Smooth muscle cell (in vitro differentiated cells): ENCODE measurements around the gene BTRC. TPM values are rescaled to one million over a fixed set of nuclear protein-coding genes. Genes with fewer than 3 reads are reported as not detected.

ENCODE experiments used
- DNase-seq: peaks from one replicate; lab custom pipeline; 2025; ENCODE audit not compliant: unreplicated experiment; lab: John Stamatoyannopoulos, UW
- H2AFZ ChIP-seq: fragments of 200-600 bp; sonication (generic); 2 replicates; pipeline ENCODE4 v1.6.0; 2016; ENCODE audit warnings: antibody characterized with exemption, low read depth, mild to moderate bottlenecking
- H3F3A ChIP-seq: fragments of 200-600 bp; sonication (generic); 2 replicates; pipeline ENCODE4 v1.6.0; 2017; ENCODE audit warnings: antibody characterized with exemption, low read depth
- H3K27ac ChIP-seq: fragments of 200-600 bp; sonication (generic); 2 replicates; pipeline ENCODE4 v1.5.1; 2016; ENCODE audit warnings: low read depth, mild to moderate bottlenecking
- H3K27me3 ChIP-seq: fragments of 200-600 bp; sonication (generic); 2 replicates; pipeline ENCODE4 v1.6.1; 2016; ENCODE audit warnings: low read depth, mild to moderate bottlenecking
- H3K36me3 ChIP-seq: fragments of 200-600 bp; sonication (generic); 2 replicates; pipeline ENCODE4 v1.5.1; 2016; ENCODE audit warnings: low read depth
- H3K4me1 ChIP-seq: fragments of 200-600 bp; sonication (generic); 2 replicates; pipeline ENCODE4 v1.5.1; 2016; ENCODE audit warnings: low read depth
- H3K4me2 ChIP-seq: fragments of 200-600 bp; sonication (generic); 2 replicates; pipeline ENCODE4 v1.6.0; 2016; ENCODE audit warnings: mild to moderate bottlenecking
- H3K4me3 ChIP-seq: fragments of 200-600 bp; sonication (generic); 2 replicates; pipeline ENCODE4 v1.5.1; 2016; ENCODE audit warnings: mild to moderate bottlenecking
- H3K79me2 ChIP-seq: fragments of 200-600 bp; sonication (generic); 2 replicates; pipeline ENCODE4 v1.6.0; 2016; ENCODE audit warnings: low read depth, mild to moderate bottlenecking
- H3K9ac ChIP-seq: fragments of 200-600 bp; sonication (generic); 2 replicates; pipeline ENCODE4 v1.6.0; 2016; ENCODE audit warnings: low read depth
- H3K9me3 ChIP-seq: fragments of 200-600 bp; sonication (generic); replicated peaks from 2 replicates; pipeline ENCODE4 v1.5.1; 2016; ENCODE audit warnings: low read depth
- H4K20me1 ChIP-seq: fragments of 200-600 bp; sonication (generic); 2 replicates; pipeline ENCODE4 v1.6.0; 2016; ENCODE audit warnings: low read depth
- CTCF ChIP-seq: fragments of 200-600 bp; sonication (generic); IDR thresholded peaks from 2 replicates; pipeline ENCODE4 v1.5.1; 2017; ENCODE audit warnings: borderline replicate concordance, mild to moderate bottlenecking, antibody characterized with exemption; ENCODE audit not compliant: insufficient read depth, poor library complexity, severe bottlenecking
- WGBS: methylation state at CpG from one replicate; pipeline ENCODE4 v1.1.7; 2016; ENCODE audit warnings: low lambda C conversion rate; 5-methylcytosine and 5-hydroxymethylcytosine counted together
- polyA plus RNA-seq: library from polyadenylated mRNA; unstranded; fragments of >200 nt; fragmentation: Nextera tagmentation; extraction: Ambion mirVana; gene quantifications from 2 replicates; pipeline ENCODE4 v1.2.1, GENCODE V29; 2016
- total RNA-seq: library from RNA; depleted of rRNA; stranded (reverse); fragments of >200 nt; gene quantifications from 2 replicates; pipeline ENCODE4 v1.2.3, GENCODE V29; 2014

Gene BTRC
- total and polyA plus RNA-seq, 2 experiments from 2014 or later, result 9.6 to 16.8 TPM

DNA sequence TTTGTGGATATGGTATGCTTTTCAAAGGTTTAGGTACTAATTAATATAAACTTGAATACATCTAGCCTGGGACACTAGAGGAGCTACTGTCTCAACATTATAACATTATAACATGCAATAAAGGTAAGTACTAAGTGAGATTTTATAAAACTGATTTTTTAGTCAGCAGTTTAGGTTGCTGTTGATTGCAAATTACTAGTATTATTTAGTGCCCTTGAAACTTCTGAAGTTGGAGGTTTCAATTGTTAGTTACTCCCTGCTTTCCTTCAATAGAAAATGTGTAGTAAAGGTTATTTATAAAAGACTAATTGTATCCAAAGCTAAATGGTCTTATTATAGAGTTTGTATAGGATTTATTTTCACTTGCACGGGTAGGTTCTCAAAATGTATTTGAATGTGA is 138.8 kb downstream of the BTRC start:
- 77% methylated on average over 1 of the region's 1 CpG for WGBS

GRCh38 chr10:101493249-101493648 is 139.3 kb downstream of the BTRC start:
- H3K4me2 ChIP-seq, result no peak overlapping the region
- DNase-seq, result no peak
- no peak for TF ChIP-seq CTCF

More for the DNA sequence above, 138.8 kb downstream of the BTRC start:
- Histone ChIP-seq H3K9ac (no peak overlapping the region), H3K9me3 (no peaks in the 10 kb centered on the region), H2AFZ (no peak overlapping the region), H3K4me3 (no peak overlapping the region), H3K4me1 (no peaks in the 10 kb centered on the region), H3K79me2 (peaks cover 2% of the 10 kb centered on the region), H3F3A (no peaks in the 10 kb centered on the region), H3K27me3 (no peaks in the 10 kb centered on the region), H3K36me3 (no peaks in the 10 kb centered on the region), H4K20me1 (peaks cover 88% of the 10 kb centered on the region), H3K4me2 (no peak overlapping the region), H3K27ac (no peak overlapping the region)
- TF ChIP-seq CTCF, result no peak
- DNase-seq, result no peak

DNA sequence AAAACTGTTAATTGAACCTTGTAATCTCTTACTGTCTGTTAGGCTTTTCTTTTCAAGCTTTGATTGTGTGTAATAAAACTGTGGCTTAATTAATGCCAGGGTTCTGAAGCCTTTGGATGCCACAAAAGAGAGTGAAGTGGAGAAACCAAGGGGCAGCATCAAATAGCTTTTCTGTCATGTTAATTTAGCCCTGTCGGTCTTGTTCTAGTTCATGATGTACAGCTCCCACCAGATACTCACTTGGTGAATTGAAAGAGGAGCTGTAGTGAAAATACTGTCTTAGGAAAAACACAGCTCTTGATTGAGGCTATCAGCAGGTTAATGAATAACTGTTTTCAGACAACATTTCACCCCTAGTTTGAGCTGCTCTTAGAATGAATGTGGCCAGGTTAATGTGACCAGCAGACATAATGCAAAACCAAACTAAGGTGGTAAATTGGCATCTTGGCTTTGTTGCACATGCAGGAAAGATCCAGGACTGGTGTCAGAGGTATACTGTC is 139.9 kb downstream of the BTRC start:
- no peak for DNase-seq

More at GRCh38 chr10:101493249-101493648, 139.3 kb downstream of the BTRC start:
- peaks cover 86% of the 10 kb centered on the region for H4K20me1 ChIP-seq
- H3K4me3 ChIP-seq, result no peak overlapping the region
- no peak overlapping the region for H3K9ac ChIP-seq
- H3K4me1 ChIP-seq, result no peaks in the 10 kb centered on the region
- WGBS, result 97% methylated on average over 1 of the region's 1 CpG
- H3K27me3 ChIP-seq, result no peaks in the 10 kb centered on the region
- no peaks in the 10 kb centered on the region for H3K36me3 ChIP-seq
- no peaks in the 10 kb centered on the region for H3K9me3 ChIP-seq
- H3K79me2 ChIP-seq, result peaks cover 2% of the 10 kb centered on the region
- no peak overlapping the region for H2AFZ ChIP-seq
- no peaks in the 10 kb centered on the region for H3F3A ChIP-seq
- H3K27ac ChIP-seq, result no peak overlapping the region

More for the DNA sequence above, 139.9 kb downstream of the BTRC start:
- H3K9ac ChIP-seq, result no peak overlapping the region
- no peaks in the 10 kb centered on the region for H3K36me3 ChIP-seq
- no peak for TF ChIP-seq CTCF
- H3K27me3 ChIP-seq, result no peaks in the 10 kb centered on the region
- no peak overlapping the region for H2AFZ ChIP-seq
- peaks cover 2% of the 10 kb centered on the region for H3K79me2 ChIP-seq
- WGBS, result 38% methylated on average over 1 of the region's 1 CpG
- H4K20me1 ChIP-seq, result peaks cover 86% of the 10 kb centered on the region
- no peak overlapping the region for H3K4me3 ChIP-seq
- H3K27ac ChIP-seq, result no peak overlapping the region
- no peaks in the 10 kb centered on the region for H3F3A ChIP-seq
- H3K4me1 ChIP-seq, result no peaks in the 10 kb centered on the region
- no peaks in the 10 kb centered on the region for H3K9me3 ChIP-seq
- H3K4me2 ChIP-seq, result no peak overlapping the region
